PFSK-1 (cell line): ENCODE data around the gene ELAVL1.

Source experiments
- FOXP2 ChIP-seq: optimal IDR thresholded peaks from 2 replicates; pipeline ENCODE3; 2011; ENCODE audit warnings: borderline replicate concordance, control low read depth, inconsistent platforms; ENCODE audit not compliant: insufficient read depth; ENCODE audit errors: extremely low read length, extremely low read depth
- POLR2AphosphoS5 ChIP-seq: IDR thresholded peaks from 2 replicates; pipeline ENCODE4 v1.6.1; 2012; ENCODE audit warnings: low read depth, mild to moderate bottlenecking, control low read depth, low read length, moderate library complexity
- REST ChIP-seq, 2 experiments: IDR thresholded peaks; 2 replicates each; pipeline versions ENCODE4 v1.6.1 to v1.8.0; 2011 to 2012; ENCODE audit warnings: low read depth in 2 of 2, low read length in 2 of 2, control low read depth in 1 of 2, inconsistent platforms in 1 of 2, mild to moderate bottlenecking in 1 of 2, moderate library complexity in 1 of 2; ENCODE audit not compliant: insufficient read depth in 1 of 2
- SIN3A ChIP-seq: IDR thresholded peaks from 2 replicates; pipeline ENCODE4 v1.6.1; 2012; ENCODE audit warnings: mild to moderate bottlenecking, low read length, moderate library complexity, borderline replicate concordance; ENCODE audit not compliant: insufficient read depth
- TAF1 ChIP-seq: IDR thresholded peaks from 2 replicates; pipeline ENCODE4 v1.6.1; 2012; ENCODE audit warnings: low read length, control low read depth, borderline replicate concordance; ENCODE audit not compliant: insufficient read depth

DNA sequence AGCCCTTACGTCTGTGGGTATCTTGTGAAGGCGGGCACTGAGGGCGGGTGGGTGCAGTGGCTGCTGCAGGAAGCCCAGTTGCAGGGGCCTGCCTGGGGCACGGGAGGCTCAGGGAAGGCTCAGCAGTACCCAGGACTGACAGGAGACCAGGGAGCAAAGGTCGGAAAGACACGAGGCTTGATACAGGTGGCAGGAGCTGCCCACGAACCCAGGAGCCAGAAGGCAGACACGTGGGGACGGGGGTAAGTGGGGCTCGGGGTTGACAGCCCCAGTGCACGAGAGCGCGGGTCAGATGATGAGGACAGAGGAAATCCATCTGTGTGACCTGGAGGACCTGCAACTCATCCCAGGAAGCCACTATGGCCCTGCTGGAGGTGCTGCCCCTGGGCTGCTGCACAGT lies 25.3 kb downstream of the ELAVL1 start:
- TF ChIP-seq POLR2AphosphoS5: no peak
- TF ChIP-seq REST (IDR thresholded peaks at IDR 0.05; ENCODE audit: insufficient read depth in 1 of 2, low read depth in 2 of 2, low read length in 2 of 2): no peak
- no peak for TF ChIP-seq TAF1
- no peak for TF ChIP-seq SIN3A
- TF ChIP-seq FOXP2: no peak
